GM23248 (cell line): ENCODE results near the gene TANK. TPM values are rescaled to one million over a fixed set of nuclear protein-coding genes. Genes with fewer than 3 reads are reported as not detected.

Experiments used
- DNase-seq: peaks from one replicate; pipeline ENCODE4 v3.0.0-alpha.2; 2015
- H2AFZ ChIP-seq: fragments of 200-600 bp; sonication (generic); 2 replicates; pipeline ENCODE4 v1.6.1; 2016; ENCODE audit warnings: antibody characterized with exemption
- H3F3A ChIP-seq: fragments of 200-600 bp; sonication (generic); 2 replicates; pipeline ENCODE4 v1.6.1; 2016; ENCODE audit warnings: mild to moderate bottlenecking, antibody characterized with exemption, mixed run types; ENCODE audit not compliant: insufficient read depth
- H3K27ac ChIP-seq: fragments of 200-600 bp; sonication (generic); 2 replicates; pipeline ENCODE4 v1.5.1; 2016; ENCODE audit warnings: mild to moderate bottlenecking
- H3K27me3 ChIP-seq: fragments of 200-600 bp; sonication (generic); replicated peaks from 2 replicates; pipeline ENCODE4 v1.6.1; 2016; ENCODE audit warnings: mild to moderate bottlenecking; ENCODE audit not compliant: insufficient read depth
- H3K36me3 ChIP-seq: fragments of 200-600 bp; sonication (generic); 2 replicates; pipeline ENCODE4 v1.6.1; 2016; ENCODE audit warnings: low read depth, mild to moderate bottlenecking
- H3K4me1 ChIP-seq: fragments of 200-600 bp; sonication (generic); 2 replicates; pipeline ENCODE4 v1.6.1; 2016; ENCODE audit warnings: mild to moderate bottlenecking; ENCODE audit not compliant: insufficient read depth
- H3K4me2 ChIP-seq: fragments of 200-600 bp; sonication (generic); one replicate; pipeline ENCODE4 v1.6.1; 2016; ENCODE audit warnings: mild to moderate bottlenecking; ENCODE audit not compliant: unreplicated experiment
- H3K4me3 ChIP-seq: fragments of 200-600 bp; sonication (generic); 2 replicates; pipeline ENCODE4 v1.5.1; 2016; ENCODE audit warnings: mild to moderate bottlenecking
- H3K79me2 ChIP-seq: fragments of 200-600 bp; sonication (generic); 2 replicates; pipeline ENCODE4 v1.6.1; 2016; ENCODE audit warnings: mild to moderate bottlenecking; ENCODE audit not compliant: insufficient read depth
- H3K9ac ChIP-seq: fragments of 200-600 bp; sonication (generic); 2 replicates; pipeline ENCODE4 v1.6.1; 2016; ENCODE audit warnings: mild to moderate bottlenecking
- H3K9me2 ChIP-seq: fragments of 200-600 bp; sonication (generic); 2 replicates; pipeline ENCODE4 v1.6.1; 2016; ENCODE audit warnings: mixed run types, mild to moderate bottlenecking, moderate library complexity; ENCODE audit not compliant: insufficient read depth
- H3K9me3 ChIP-seq: fragments of 200-600 bp; sonication (generic); one replicate; pipeline ENCODE4 v1.6.1; 2017; ENCODE audit warnings: low read depth
- H4K20me1 ChIP-seq: fragments of 200-600 bp; sonication (generic); 2 replicates; pipeline ENCODE4 v1.6.0; 2016; ENCODE audit not compliant: insufficient read depth
- EZH2 ChIP-seq: fragments of 200-600 bp; sonication (generic); IDR thresholded peaks from 2 replicates; pipeline ENCODE4 v1.6.1; 2018; ENCODE audit warnings: antibody characterized with exemption, mild to moderate bottlenecking; ENCODE audit not compliant: insufficient read depth, poor library complexity, severe bottlenecking
- EZH2phosphoT487 ChIP-seq: fragments of 200-600 bp; sonication (generic); IDR thresholded peaks from 2 replicates; pipeline ENCODE4 v1.6.1; 2018; ENCODE audit warnings: antibody characterized with exemption, moderate library complexity, mild to moderate bottlenecking, low read depth; ENCODE audit not compliant: insufficient read depth
- WGBS, 2 experiments: methylation state at CpG; one replicate each; pipeline ENCODE4 v1.1.6; 2015 to 2017; ENCODE audit warnings: low lambda C conversion rate in 2 of 2, low coverage in 1 of 2; ENCODE audit errors: missing lambda C conversion rate in 2 of 2; 5-methylcytosine and 5-hydroxymethylcytosine counted together
- in situ Hi-C: fragments of 300-500 bp; cut with MboI; formaldehyde crosslinking; loops from 2 replicates; pipeline ENCODE4 v1.15.0; 2020
- polyA plus RNA-seq: library from polyadenylated mRNA; unstranded; fragments of >200 nt; fragmentation: Nextera tagmentation; extraction: Ambion mirVana; gene quantifications from 2 replicates; pipeline ENCODE4 v1.2.1, GENCODE V29; 2016
- total RNA-seq: library from RNA; depleted of rRNA; stranded (reverse); fragments of >200 nt; shearing (Covaris generic); gene quantifications from 2 replicates; pipeline ENCODE4 v1.2.3, GENCODE V29; 2014

TANK gene
- total and polyA plus RNA-seq, 2 experiments from 2014 or later: 60.4 to 84.4 TPM

GRCh38 chr2:161134547-161135518 lies 25.4 kb upstream of the TANK start:
- H2AFZ ChIP-seq: no peak overlapping the region

GRCh38 chr2:161135951-161136593 lies 24.2 kb upstream of the TANK start:
- no peaks in the 10 kb centered on the region for H3K36me3 ChIP-seq
- H3K27ac ChIP-seq: no peak overlapping the region
- no peaks in the 10 kb centered on the region for H3K79me2 ChIP-seq
- no peak overlapping the region for H3K4me3 ChIP-seq
- H4K20me1 ChIP-seq: no peaks in the 10 kb centered on the region
- no peak for DNase-seq
- TF ChIP-seq EZH2 (no peak), EZH2phosphoT487 (no peak)
- no peaks in the 10 kb centered on the region for H3K27me3 ChIP-seq
- H3K9me3 ChIP-seq: no peaks in the 10 kb centered on the region
- in situ Hi-C loops: no loop called here
- H3K4me1 ChIP-seq: peaks cover 26% of the 10 kb centered on the region
- peaks cover 8% of the 10 kb centered on the region for H3F3A ChIP-seq
- WGBS, 2 experiments: 70 to 79% methylated on average over 4 of the region's 4 CpGs
- H2AFZ ChIP-seq: peak overlapping the region; percentile 65
- H3K9me2 ChIP-seq: no peaks in the 10 kb centered on the region
- no peak overlapping the region for H3K9ac ChIP-seq
- no peak overlapping the region for H3K4me2 ChIP-seq

More at GRCh38 chr2:161134547-161135518, 25.4 kb upstream of the TANK start:
- no peak overlapping the region for H3K27ac ChIP-seq
- in situ Hi-C loops: no loop called here
- H4K20me1 ChIP-seq: no peaks in the 10 kb centered on the region
- H3K9ac ChIP-seq: no peak overlapping the region
- no peaks in the 10 kb centered on the region for H3K36me3 ChIP-seq
- 89 to 91% methylated on average over 9 of the region's 9 CpGs for WGBS, 2 experiments
- H3K27me3 ChIP-seq: no peaks in the 10 kb centered on the region
- no peaks in the 10 kb centered on the region for H3K9me3 ChIP-seq
- H3K79me2 ChIP-seq: no peaks in the 10 kb centered on the region
- no peak for TF ChIP-seq EZH2phosphoT487
- TF ChIP-seq EZH2: no peak
- no peak overlapping the region for H3K4me3 ChIP-seq
- H3K9me2 ChIP-seq: no peaks in the 10 kb centered on the region
- no peak overlapping the region for H3K4me2 ChIP-seq
- H3F3A ChIP-seq: peaks cover 8% of the 10 kb centered on the region
- peaks cover 24% of the 10 kb centered on the region for H3K4me1 ChIP-seq
- no peak for DNase-seq

- in situ Hi-C loops: no loop called here
- Histone ChIP-seq H3K9me3 (no peaks in the 10 kb centered on the region), H3K4me3 (no peak overlapping the region), H3K27ac (no peak overlapping the region), H4K20me1 (no peaks in the 10 kb centered on the region), H3K27me3 (no peaks in the 10 kb centered on the region), H3K79me2 (no peaks in the 10 kb centered on the region), H3K4me2 (no peak overlapping the region), H3K36me3 (no peaks in the 10 kb centered on the region), H3K9ac (no peak overlapping the region), H3K4me1 (peaks cover 26% of the 10 kb centered on the region), H3F3A (peaks cover 8% of the 10 kb centered on the region), H2AFZ (peak overlapping the region; percentile 65), H3K9me2 (no peaks in the 10 kb centered on the region)
- TF ChIP-seq EZH2 (no peak), EZH2phosphoT487 (no peak)
- WGBS, 2 experiments: 62 to 64% methylated on average over 4 of the region's 4 CpGs
- DNase-seq: no peak
These were observed 23.4 kb upstream of the TANK start for GRCh38 chr2:161136696-161137324.

- Histone ChIP-seq H3K36me3 (no peaks in the 10 kb centered on the region), H2AFZ (no peak overlapping the region), H4K20me1 (no peaks in the 10 kb centered on the region), H3F3A (peaks cover 8% of the 10 kb centered on the region), H3K9ac (no peak overlapping the region), H3K4me3 (no peak overlapping the region), H3K9me2 (no peaks in the 10 kb centered on the region), H3K4me1 (peaks cover 26% of the 10 kb centered on the region), H3K27me3 (no peaks in the 10 kb centered on the region), H3K27ac (no peak overlapping the region), H3K9me3 (no peaks in the 10 kb centered on the region), H3K4me2 (no peak overlapping the region), H3K79me2 (no peaks in the 10 kb centered on the region)
- 95 to 97% methylated on average over 2 of the region's 2 CpGs for WGBS, 2 experiments
- no peak for DNase-seq
- in situ Hi-C loops: no loop called here
- TF ChIP-seq EZH2 (no peak), EZH2phosphoT487 (no peak)
These were observed 21.8 kb upstream of the TANK start for GRCh38 chr2:161138429-161138828.
